Hepatocyte (in vitro differentiated cells): ENCODE results near the gene SLC18B1. TPM values are rescaled to one million over a fixed set of nuclear protein-coding genes. Genes with fewer than 3 reads are reported as not detected.
A peak's percentile ranks its signal among the peaks of the same experiment; 100 is the strongest.

ENCODE experiments used
- DNase-seq: peaks from one replicate; pipeline ENCODE4 v3.0.0-alpha.2; 2016; ENCODE audit warnings: low spot score
- H2AFZ ChIP-seq: fragments of 200-600 bp; sonication (generic); 2 replicates; pipeline ENCODE4 v1.6.0; 2016; ENCODE audit warnings: antibody characterized with exemption, mild to moderate bottlenecking
- H3K27ac ChIP-seq: fragments of 200-600 bp; sonication (generic); 2 replicates; pipeline ENCODE4 v1.5.1; 2016; ENCODE audit warnings: mild to moderate bottlenecking
- H3K27me3 ChIP-seq: fragments of 200-600 bp; sonication (generic); 2 replicates; pipeline ENCODE4 v1.6.1; 2016
- H3K36me3 ChIP-seq: fragments of 200-600 bp; sonication (generic); replicated peaks from 2 replicates; pipeline ENCODE4 v1.5.1; 2016; ENCODE audit warnings: low read depth; ENCODE audit not compliant: insufficient read depth
- H3K4me1 ChIP-seq: fragments of 200-600 bp; sonication (generic); 2 replicates; pipeline ENCODE4 v1.5.1; 2016; ENCODE audit warnings: mild to moderate bottlenecking, moderate library complexity; ENCODE audit not compliant: insufficient read depth
- H3K4me2 ChIP-seq: fragments of 200-600 bp; sonication (generic); 2 replicates; pipeline ENCODE4 v1.6.0; 2016
- H3K4me3 ChIP-seq: fragments of 200-600 bp; sonication (generic); 2 replicates; pipeline ENCODE4 v1.5.1; 2016; ENCODE audit warnings: mild to moderate bottlenecking
- H3K79me2 ChIP-seq: fragments of 200-600 bp; sonication (generic); 2 replicates; pipeline ENCODE4 v1.6.0; 2017; ENCODE audit warnings: mild to moderate bottlenecking
- H3K9me2 ChIP-seq: fragments of 200-600 bp; sonication (generic); replicated peaks from 2 replicates; pipeline ENCODE4 v1.6.0; 2017; ENCODE audit warnings: mild to moderate bottlenecking; ENCODE audit not compliant: insufficient read depth
- H3K9me3 ChIP-seq: fragments of 200-600 bp; sonication (generic); 2 replicates; pipeline ENCODE4 v1.5.1; 2016; ENCODE audit warnings: low read depth, mild to moderate bottlenecking
- H4K20me1 ChIP-seq: fragments of 200-600 bp; sonication (generic); 2 replicates; pipeline ENCODE4 v1.6.0; 2016; ENCODE audit warnings: mild to moderate bottlenecking; ENCODE audit not compliant: insufficient read depth, poor library complexity, severe bottlenecking
- EZH2 ChIP-seq: fragments of 200-600 bp; sonication (generic); IDR thresholded peaks from 2 replicates; pipeline ENCODE4 v1.6.1; 2016; ENCODE audit warnings: antibody characterized with exemption, mild to moderate bottlenecking, borderline replicate concordance
- EZH2phosphoT487 ChIP-seq: fragments of 200-600 bp; sonication (generic); IDR thresholded peaks from one replicate; pipeline ENCODE4 v1.6.1; 2018; ENCODE audit warnings: antibody characterized with exemption, mild to moderate bottlenecking, low read depth, moderate library complexity; ENCODE audit not compliant: unreplicated experiment, severe bottlenecking
- WGBS: methylation state at CpG from one replicate; pipeline ENCODE4 v1.1.6; 2016; ENCODE audit warnings: low lambda C conversion rate; ENCODE audit errors: missing lambda C conversion rate; 5-methylcytosine and 5-hydroxymethylcytosine counted together
- polyA plus RNA-seq: library from polyadenylated mRNA; unstranded; fragments of >200 nt; fragmentation: Nextera tagmentation; extraction: Ambion mirVana; gene quantifications from 2 replicates; pipeline ENCODE4 v1.2.1, GENCODE V29; 2016
- total RNA-seq: library from RNA; depleted of rRNA; stranded (reverse); fragments of >200 nt; gene quantifications from 2 replicates; pipeline ENCODE4 v1.2.3, GENCODE V29; 2014
- TF ChIP-seq, protein P1 (sequence below): fragments of 200-600 bp; sonication (generic); IDR thresholded peaks from 2 replicates; pipeline ENCODE4 v1.5.1; 2016; ENCODE audit warnings: antibody characterized with exemption, mild to moderate bottlenecking; ENCODE audit not compliant: poor library complexity

SLC18B1 gene
- total and polyA plus RNA-seq, 2 experiments from 2014 or later = 10.6 to 27.3 TPM

DNA sequence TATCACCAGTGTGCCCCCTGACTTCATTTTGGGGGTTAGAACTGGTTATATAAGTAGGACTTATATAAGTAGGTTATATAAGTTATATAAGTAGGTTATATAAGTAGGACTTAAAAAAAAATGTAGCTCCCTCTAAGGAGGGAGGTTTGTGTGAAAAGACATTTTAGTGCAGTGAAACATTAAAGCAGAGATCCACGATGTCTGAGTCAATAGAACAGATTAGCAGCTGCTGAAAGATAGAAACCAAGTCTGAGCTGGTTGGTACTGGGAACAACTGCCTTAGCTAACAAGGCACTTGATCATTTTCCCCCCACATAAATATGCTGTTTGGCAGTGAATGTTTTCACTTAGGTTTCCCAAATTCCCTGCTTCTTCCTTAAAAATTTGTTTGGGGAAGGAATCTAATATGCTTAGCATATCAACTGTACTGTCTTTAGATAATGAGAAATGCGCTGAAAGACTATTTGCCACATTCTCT, 13.9 kb upstream of the SLC18B1 start:
- H3K27ac ChIP-seq = peak overlapping the region; percentile 96
- peaks cover 29% of the 10 kb centered on the region for H3K79me2 ChIP-seq
- H3K4me2 ChIP-seq = peak overlapping the region; percentile 94
- H3K27me3 ChIP-seq = no peaks in the 10 kb centered on the region
- H4K20me1 ChIP-seq = peaks cover 28% of the 10 kb centered on the region
- TF ChIP-seq EZH2 (no peak), EZH2phosphoT487 (no peak)
- TF ChIP-seq, protein P1, sequence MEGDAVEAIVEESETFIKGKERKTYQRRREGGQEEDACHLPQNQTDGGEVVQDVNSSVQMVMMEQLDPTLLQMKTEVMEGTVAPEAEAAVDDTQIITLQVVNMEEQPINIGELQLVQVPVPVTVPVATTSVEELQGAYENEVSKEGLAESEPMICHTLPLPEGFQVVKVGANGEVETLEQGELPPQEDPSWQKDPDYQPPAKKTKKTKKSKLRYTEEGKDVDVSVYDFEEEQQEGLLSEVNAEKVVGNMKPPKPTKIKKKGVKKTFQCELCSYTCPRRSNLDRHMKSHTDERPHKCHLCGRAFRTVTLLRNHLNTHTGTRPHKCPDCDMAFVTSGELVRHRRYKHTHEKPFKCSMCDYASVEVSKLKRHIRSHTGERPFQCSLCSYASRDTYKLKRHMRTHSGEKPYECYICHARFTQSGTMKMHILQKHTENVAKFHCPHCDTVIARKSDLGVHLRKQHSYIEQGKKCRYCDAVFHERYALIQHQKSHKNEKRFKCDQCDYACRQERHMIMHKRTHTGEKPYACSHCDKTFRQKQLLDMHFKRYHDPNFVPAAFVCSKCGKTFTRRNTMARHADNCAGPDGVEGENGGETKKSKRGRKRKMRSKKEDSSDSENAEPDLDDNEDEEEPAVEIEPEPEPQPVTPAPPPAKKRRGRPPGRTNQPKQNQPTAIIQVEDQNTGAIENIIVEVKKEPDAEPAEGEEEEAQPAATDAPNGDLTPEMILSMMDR = no peak
- peak overlapping the region; percentile 84 for H3K4me3 ChIP-seq
- peak; percentile 53 for DNase-seq
- H3K9me3 ChIP-seq = no peaks in the 10 kb centered on the region
- no peaks in the 10 kb centered on the region for H3K9me2 ChIP-seq
- H3K4me1 ChIP-seq = peaks cover 19% of the 10 kb centered on the region
- peak overlapping the region; percentile 99 for H2AFZ ChIP-seq
- 31% methylated on average over 2 of the region's 2 CpGs for WGBS
- no peaks in the 10 kb centered on the region for H3K36me3 ChIP-seq

DNA sequence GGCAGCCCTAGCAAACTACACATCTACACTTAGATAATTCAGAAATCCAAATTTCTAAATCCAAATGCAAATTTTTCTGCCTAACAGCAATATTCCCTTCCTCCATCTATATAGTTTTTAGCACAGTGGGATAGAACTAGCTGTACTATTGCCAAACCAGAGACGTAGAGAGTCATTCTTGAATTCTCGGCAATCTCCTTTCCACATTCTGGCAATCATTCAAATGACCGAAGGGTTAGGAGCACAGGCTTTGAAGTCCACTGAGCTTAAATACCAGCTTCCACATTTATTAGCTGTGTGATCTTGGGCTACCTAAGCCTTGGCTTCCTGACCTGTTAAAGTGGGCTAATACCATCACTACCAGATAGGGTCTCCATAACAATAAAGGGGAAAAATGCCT, 12.8 kb upstream of the SLC18B1 start:
- Histone ChIP-seq H3K9me3 (no peaks in the 10 kb centered on the region), H2AFZ (no peak overlapping the region), H3K27me3 (no peaks in the 10 kb centered on the region), H3K4me1 (peaks cover 16% of the 10 kb centered on the region), H3K4me3 (no peak overlapping the region), H3K4me2 (no peak overlapping the region), H4K20me1 (peaks cover 18% of the 10 kb centered on the region), H3K36me3 (no peaks in the 10 kb centered on the region), H3K9me2 (no peaks in the 10 kb centered on the region), H3K27ac (peak overlapping the region; percentile 96), H3K79me2 (peaks cover 18% of the 10 kb centered on the region)
- TF ChIP-seq, protein P1 = no peak
- TF ChIP-seq EZH2phosphoT487 (no peak), EZH2 (no peak)
- 60% methylated on average over 3 of the region's 3 CpGs for WGBS
- peak; percentile 29 for DNase-seq

DNA sequence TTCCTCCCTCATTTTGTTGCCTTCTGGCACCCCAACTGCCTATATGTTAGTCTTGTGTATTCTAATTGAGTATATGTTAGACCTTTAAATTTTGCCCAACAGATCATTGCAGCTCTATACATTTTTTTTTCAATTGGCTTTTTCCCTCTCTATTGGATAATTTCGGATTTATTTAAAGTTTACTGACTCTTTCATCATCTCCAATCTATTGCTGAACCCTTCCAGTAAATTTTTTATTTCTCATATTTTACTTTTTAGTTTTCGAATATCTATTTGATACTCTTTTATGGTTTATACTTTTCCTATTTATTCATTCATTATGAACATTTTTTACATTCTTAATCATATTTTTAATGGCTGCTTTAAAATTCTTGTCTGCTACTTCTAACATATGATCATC, 7.1 kb upstream of the SLC18B1 start:
- 54% methylated on average over 2 of the region's 2 CpGs for WGBS
- no peak for DNase-seq
- Histone ChIP-seq H3K4me1 (no peaks in the 10 kb centered on the region), H3K9me3 (no peaks in the 10 kb centered on the region), H4K20me1 (no peaks in the 10 kb centered on the region), H3K27me3 (peaks cover 3% of the 10 kb centered on the region), H3K36me3 (no peaks in the 10 kb centered on the region), H3K27ac (no peak overlapping the region), H3K9me2 (no peaks in the 10 kb centered on the region), H3K4me2 (no peak overlapping the region), H3K4me3 (no peak overlapping the region), H3K79me2 (no peaks in the 10 kb centered on the region), H2AFZ (no peak overlapping the region)
- no peak for TF ChIP-seq EZH2
- TF ChIP-seq EZH2phosphoT487 = no peak
- TF ChIP-seq, protein P1 = no peak

DNA sequence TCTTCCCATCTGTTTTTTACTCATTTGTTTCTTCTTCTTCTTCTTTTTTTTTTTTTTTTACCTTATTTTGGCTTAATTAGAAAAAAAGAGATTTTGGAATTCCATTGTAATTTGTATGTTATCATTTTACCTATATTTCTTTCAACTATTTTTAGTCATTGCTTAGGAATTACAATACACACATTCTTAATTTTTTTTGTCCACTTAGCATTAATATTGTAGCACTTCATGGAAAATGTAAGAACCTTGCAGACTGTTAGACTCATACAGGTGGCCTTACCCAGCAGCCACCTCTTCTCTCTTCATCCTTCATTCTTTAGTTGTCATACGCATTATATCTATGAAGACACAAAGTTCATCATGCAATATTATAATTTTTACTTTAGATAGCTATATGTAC, 5.8 kb upstream of the SLC18B1 start:
- TF ChIP-seq, protein P1 = no peak
- TF ChIP-seq EZH2 (no peak), EZH2phosphoT487 (no peak)
- no peak overlapping the region for H2AFZ ChIP-seq
- no peaks in the 10 kb centered on the region for H3K36me3 ChIP-seq
- no peaks in the 10 kb centered on the region for H3K4me1 ChIP-seq
- DNase-seq = no peak
- WGBS = 93% methylated on average over 1 of the region's 1 CpG
- H3K79me2 ChIP-seq = no peaks in the 10 kb centered on the region
- peaks cover 3% of the 10 kb centered on the region for H3K27me3 ChIP-seq
- H3K4me2 ChIP-seq = no peak overlapping the region
- H3K9me2 ChIP-seq = no peaks in the 10 kb centered on the region
- H4K20me1 ChIP-seq = no peaks in the 10 kb centered on the region
- H3K4me3 ChIP-seq = no peak overlapping the region
- no peak overlapping the region for H3K27ac ChIP-seq
- H3K9me3 ChIP-seq = no peaks in the 10 kb centered on the region
